HFFc6 (cell line): ENCODE results near the gene MRPS15. TPM values are rescaled to one million over a fixed set of nuclear protein-coding genes. Genes with fewer than 3 reads are reported as not detected.
"Not testable (repeated sequence)": the region's sequence is repeated elsewhere in the genome, so short reads cannot be mapped to it uniquely, and the experiment has no call there.

Source experiments
- DNase-seq: peaks from one replicate; pipeline ENCODE4 v3.0.0-alpha.2; 2018
- H3K27ac Mint-ChIP-seq: 2 replicates; pipeline ENCODE4 v1.8.0; 2020; ENCODE audit warnings: mild to moderate bottlenecking, mixed read lengths
- H3K27me3 Mint-ChIP-seq: 2 replicates; pipeline ENCODE4 v1.8.0; 2021; ENCODE audit warnings: mild to moderate bottlenecking, moderate library complexity, mixed read lengths; ENCODE audit not compliant: insufficient read depth
- H3K36me3 Mint-ChIP-seq: 2 replicates; pipeline ENCODE4 v1.8.0; 2021; ENCODE audit warnings: low read depth, mixed read lengths
- H3K4me1 Mint-ChIP-seq: 2 replicates; pipeline ENCODE4 v1.8.0; 2020; ENCODE audit warnings: low read depth, mixed read lengths
- H3K4me3 Mint-ChIP-seq: 2 replicates; pipeline ENCODE4 v1.8.0; 2020; ENCODE audit warnings: mild to moderate bottlenecking, moderate library complexity, mixed read lengths
- H3K9me3 Mint-ChIP-seq: 2 replicates; pipeline ENCODE4 v1.8.0; 2020; ENCODE audit warnings: mild to moderate bottlenecking, mixed read lengths
- CTCF ChIP-seq: fragments of 200-600 bp; sonication (generic); IDR thresholded peaks from 2 replicates; pipeline ENCODE4 v1.5.0; 2021; ENCODE audit warnings: antibody characterized with exemption, mild to moderate bottlenecking
- total RNA-seq, 6 experiments: library from RNA; stranded (reverse); fragmentation: NEBNext Ultra II Directional; extraction: Animal tissue kit (Norgen Biotek cat#: 25700); gene quantifications; 2 replicates in 1 of 6; 3 replicates in 5 of 6; pipeline ENCODE4 v1.2.3, GENCODE V29; 2021

The MRPS15 gene
- total RNA-seq, 6 experiments from 2014 or later: 74.1 to 96.1 (median 88.4) TPM

GRCh38 chr1:36508257-36508656 lies 44.1 kb upstream of the MRPS15 start:
- Mint-ChIP-seq H3K4me1 (peaks cover 8% of the 10 kb centered on the region), H3K27me3 (peaks cover 26% of the 10 kb centered on the region), H3K9me3 (no peaks in the 10 kb centered on the region)

GRCh38 chr1:36506276-36506920 lies 42.2 kb upstream of the MRPS15 start:
- no peak for TF ChIP-seq CTCF
- no peak overlapping the region for H3K27ac Mint-ChIP-seq
- no peaks in the 10 kb centered on the region for H3K4me1 Mint-ChIP-seq
- no peak overlapping the region for H3K4me3 Mint-ChIP-seq
- no peak for DNase-seq
- no peaks in the 10 kb centered on the region for H3K36me3 Mint-ChIP-seq
- H3K27me3 Mint-ChIP-seq: peaks cover 23% of the 10 kb centered on the region
- no peaks in the 10 kb centered on the region for H3K9me3 Mint-ChIP-seq

More at GRCh38 chr1:36508257-36508656, 44.1 kb upstream of the MRPS15 start:
- no peak overlapping the region for H3K4me3 Mint-ChIP-seq
- H3K27ac Mint-ChIP-seq: no peak overlapping the region
- DNase-seq: no peak
- no peaks in the 10 kb centered on the region for H3K36me3 Mint-ChIP-seq
- no peak for TF ChIP-seq CTCF

DNA sequence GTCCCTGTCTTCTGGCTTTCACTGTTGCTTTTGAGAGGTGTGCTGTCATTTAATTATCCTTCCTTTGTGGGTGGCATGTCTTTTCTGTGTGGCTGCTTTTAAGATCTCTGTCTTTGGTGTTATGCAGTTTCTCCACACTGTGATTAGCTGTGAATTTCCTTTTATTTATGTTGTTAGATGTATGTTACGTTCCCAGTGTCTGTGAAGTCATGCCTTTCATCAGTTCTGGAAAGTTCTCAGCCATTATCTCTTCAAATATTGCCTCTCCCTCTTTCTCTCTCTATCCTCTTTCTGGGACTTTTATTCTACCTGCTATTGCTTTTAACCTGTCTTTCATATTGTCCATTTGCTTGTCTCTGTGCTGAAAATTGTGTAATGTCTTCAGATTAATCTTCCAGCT lies 39.5 kb upstream of the MRPS15 start:
- Mint-ChIP-seq H3K27me3 (peaks cover 16% of the 10 kb centered on the region), H3K27ac (no peak overlapping the region), H3K36me3 (no peaks in the 10 kb centered on the region), H3K9me3 (no peaks in the 10 kb centered on the region), H3K4me3 (no peak overlapping the region), H3K4me1 (no peaks in the 10 kb centered on the region)
- TF ChIP-seq CTCF: no peak
- DNase-seq: no peak

DNA sequence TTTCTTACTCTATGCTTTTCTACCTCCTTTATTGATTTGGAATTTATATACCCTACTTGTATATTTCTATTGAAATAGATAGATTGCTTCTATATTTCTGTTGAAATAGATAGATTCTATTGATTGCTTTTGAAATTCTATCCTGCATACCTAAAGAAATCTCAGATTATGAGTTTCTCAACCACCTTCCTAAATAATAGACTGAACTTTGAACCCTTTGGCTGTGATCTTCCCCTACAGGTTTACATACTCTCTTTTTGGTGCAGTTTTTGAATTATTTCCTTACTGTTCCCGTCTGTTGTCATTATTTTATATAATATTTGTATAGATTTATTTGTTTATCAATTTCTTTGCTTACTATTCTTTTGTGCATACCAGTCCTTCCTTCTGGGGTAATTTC lies 39.0 kb upstream of the MRPS15 start:
- no peak for DNase-seq
- H3K4me1 Mint-ChIP-seq: no peaks in the 10 kb centered on the region; the same call in 1 of the 2 replicates
- H3K27ac Mint-ChIP-seq: no peak overlapping the region
- H3K36me3 Mint-ChIP-seq: no peaks in the 10 kb centered on the region
- H3K4me3 Mint-ChIP-seq: no peak overlapping the region
- no peaks in the 10 kb centered on the region for H3K9me3 Mint-ChIP-seq
- TF ChIP-seq CTCF: no peak
- peaks cover 11% of the 10 kb centered on the region for H3K27me3 Mint-ChIP-seq

- TF ChIP-seq CTCF: no peak
- no peak for DNase-seq
- Mint-ChIP-seq H3K27ac (no peak overlapping the region), H3K27me3 (peaks cover 11% of the 10 kb centered on the region), H3K9me3 (no peaks in the 10 kb centered on the region), H3K4me3 (no peak overlapping the region), H3K36me3 (no peaks in the 10 kb centered on the region), H3K4me1 (peaks cover 5% of the 10 kb centered on the region)
Observed at GRCh38 chr1:36502616-36503015, 38.4 kb upstream of the MRPS15 start.

GRCh38 chr1:36501911-36502310 lies 37.7 kb upstream of the MRPS15 start:
- H3K36me3 Mint-ChIP-seq, DNase-seq, H3K27ac Mint-ChIP-seq, H3K9me3 Mint-ChIP-seq, H3K27me3 Mint-ChIP-seq, H3K4me3 Mint-ChIP-seq: not testable (repeated sequence)
- peaks cover 12% of the 10 kb centered on the region for H3K4me1 Mint-ChIP-seq
